ENCODE results near the gene RIMKLA.

RIMKLA gene

DNA sequence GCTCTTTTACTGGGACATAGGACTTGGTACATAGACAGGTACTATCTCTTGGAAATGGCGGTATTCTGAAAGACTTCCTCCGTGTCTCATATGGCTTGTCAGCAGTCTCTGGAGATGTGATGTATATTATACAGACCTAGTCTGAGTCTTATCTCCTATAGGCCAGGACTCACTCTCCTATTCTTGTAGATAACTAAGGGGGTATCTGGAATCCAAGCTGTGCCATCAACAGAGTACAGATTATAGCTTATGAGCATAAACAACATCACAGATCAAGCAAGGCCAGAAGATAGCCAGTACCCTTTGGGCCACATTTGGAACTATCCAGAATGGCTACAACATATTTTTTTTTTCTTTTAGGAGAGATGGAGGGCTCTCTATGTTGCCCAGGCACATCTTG, 16.1 kb upstream of the RIMKLA start:
- Histone ChIP-seq H3K4me1 (ENCODE audit: insufficient read depth, low read length, severe bottlenecking) (no peaks in the 10 kb centered on the region), H3K4me2 (ENCODE audit: low read length) (no peak overlapping the region), H2AFZ (ENCODE audit: low read length) (no peak overlapping the region), H3K4me3 (ENCODE audit: low read depth, low read length, poor library complexity, severe bottlenecking) (no peak overlapping the region), H3K9ac (ENCODE audit: low read length) (no peak overlapping the region), H3K27me3 (ENCODE audit: insufficient read depth, low read length) (peaks cover 3% of the 10 kb centered on the region; the same call in 1 of the 2 replicates), H3K27ac (ENCODE audit: low read depth, low read length, poor library complexity, severe bottlenecking) (no peak overlapping the region), H3K79me2 (ENCODE audit: insufficient read depth, low read length) (no peaks in the 10 kb centered on the region), H3K9me2 (ENCODE audit: low read depth, low read length) (no peaks in the 10 kb centered on the region), H3K36me3 (ENCODE audit: insufficient read depth, low read length) (no peaks in the 10 kb centered on the region), H4K20me1 (ENCODE audit: insufficient read depth, low read length) (no peaks in the 10 kb centered on the region), H3K9me3 (ENCODE audit: low read length) (no peaks in the 10 kb centered on the region), H3F3A (ENCODE audit: insufficient read depth, low read length) (no peaks in the 10 kb centered on the region)
- no peak for TF ChIP-seq EZH2 (IDR thresholded peaks at IDR 0.05; ENCODE audit: borderline replicate concordance, low read length)
- TF ChIP-seq, protein P1, sequence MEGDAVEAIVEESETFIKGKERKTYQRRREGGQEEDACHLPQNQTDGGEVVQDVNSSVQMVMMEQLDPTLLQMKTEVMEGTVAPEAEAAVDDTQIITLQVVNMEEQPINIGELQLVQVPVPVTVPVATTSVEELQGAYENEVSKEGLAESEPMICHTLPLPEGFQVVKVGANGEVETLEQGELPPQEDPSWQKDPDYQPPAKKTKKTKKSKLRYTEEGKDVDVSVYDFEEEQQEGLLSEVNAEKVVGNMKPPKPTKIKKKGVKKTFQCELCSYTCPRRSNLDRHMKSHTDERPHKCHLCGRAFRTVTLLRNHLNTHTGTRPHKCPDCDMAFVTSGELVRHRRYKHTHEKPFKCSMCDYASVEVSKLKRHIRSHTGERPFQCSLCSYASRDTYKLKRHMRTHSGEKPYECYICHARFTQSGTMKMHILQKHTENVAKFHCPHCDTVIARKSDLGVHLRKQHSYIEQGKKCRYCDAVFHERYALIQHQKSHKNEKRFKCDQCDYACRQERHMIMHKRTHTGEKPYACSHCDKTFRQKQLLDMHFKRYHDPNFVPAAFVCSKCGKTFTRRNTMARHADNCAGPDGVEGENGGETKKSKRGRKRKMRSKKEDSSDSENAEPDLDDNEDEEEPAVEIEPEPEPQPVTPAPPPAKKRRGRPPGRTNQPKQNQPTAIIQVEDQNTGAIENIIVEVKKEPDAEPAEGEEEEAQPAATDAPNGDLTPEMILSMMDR (IDR thresholded peaks at IDR 0.05; ENCODE audit: low read length) = no peak

DNA sequence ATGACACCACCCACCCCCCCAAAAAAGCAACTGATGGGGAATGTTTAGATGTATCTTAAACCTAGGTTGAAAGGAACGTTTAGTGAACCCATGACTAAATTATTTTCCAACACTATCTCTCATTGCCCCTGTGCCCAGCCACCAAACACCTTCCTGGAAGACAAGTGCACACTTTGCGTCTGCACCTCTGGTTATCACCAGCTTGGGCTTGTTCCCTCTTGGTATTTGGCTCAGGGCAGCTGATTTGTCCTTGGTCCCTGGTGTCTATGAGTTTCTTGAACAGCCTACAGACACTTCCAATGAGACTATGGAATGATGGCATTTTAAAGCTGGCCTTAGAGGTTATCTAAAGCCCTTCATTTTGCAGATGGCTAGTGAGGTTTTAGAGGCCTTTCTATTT, 15.5 kb upstream of the RIMKLA start:
- Histone ChIP-seq H4K20me1 (ENCODE audit: insufficient read depth, low read length) (no peaks in the 10 kb centered on the region), H3K4me2 (ENCODE audit: low read length) (no peak overlapping the region), H3K27me3 (ENCODE audit: insufficient read depth, low read length) (0 out of 2 replicates have a peak, but pooled peaks cover 3% of the 10 kb centered on the region), H3K9me2 (ENCODE audit: low read depth, low read length) (no peaks in the 10 kb centered on the region), H3K27ac (ENCODE audit: low read depth, low read length, poor library complexity, severe bottlenecking) (no peak overlapping the region), H3K9me3 (ENCODE audit: low read length) (no peaks in the 10 kb centered on the region), H2AFZ (ENCODE audit: low read length) (no peak overlapping the region), H3K9ac (ENCODE audit: low read length) (no peak overlapping the region), H3K4me3 (ENCODE audit: low read depth, low read length, poor library complexity, severe bottlenecking) (no peak overlapping the region), H3F3A (ENCODE audit: insufficient read depth, low read length) (no peaks in the 10 kb centered on the region), H3K4me1 (ENCODE audit: insufficient read depth, low read length, severe bottlenecking) (no peaks in the 10 kb centered on the region), H3K79me2 (ENCODE audit: insufficient read depth, low read length) (no peaks in the 10 kb centered on the region), H3K36me3 (ENCODE audit: insufficient read depth, low read length) (no peaks in the 10 kb centered on the region)
- no peak for TF ChIP-seq EZH2 (IDR thresholded peaks at IDR 0.05; ENCODE audit: borderline replicate concordance, low read length)
- TF ChIP-seq, protein P1 (IDR thresholded peaks at IDR 0.05; ENCODE audit: low read length) = no peak

DNA sequence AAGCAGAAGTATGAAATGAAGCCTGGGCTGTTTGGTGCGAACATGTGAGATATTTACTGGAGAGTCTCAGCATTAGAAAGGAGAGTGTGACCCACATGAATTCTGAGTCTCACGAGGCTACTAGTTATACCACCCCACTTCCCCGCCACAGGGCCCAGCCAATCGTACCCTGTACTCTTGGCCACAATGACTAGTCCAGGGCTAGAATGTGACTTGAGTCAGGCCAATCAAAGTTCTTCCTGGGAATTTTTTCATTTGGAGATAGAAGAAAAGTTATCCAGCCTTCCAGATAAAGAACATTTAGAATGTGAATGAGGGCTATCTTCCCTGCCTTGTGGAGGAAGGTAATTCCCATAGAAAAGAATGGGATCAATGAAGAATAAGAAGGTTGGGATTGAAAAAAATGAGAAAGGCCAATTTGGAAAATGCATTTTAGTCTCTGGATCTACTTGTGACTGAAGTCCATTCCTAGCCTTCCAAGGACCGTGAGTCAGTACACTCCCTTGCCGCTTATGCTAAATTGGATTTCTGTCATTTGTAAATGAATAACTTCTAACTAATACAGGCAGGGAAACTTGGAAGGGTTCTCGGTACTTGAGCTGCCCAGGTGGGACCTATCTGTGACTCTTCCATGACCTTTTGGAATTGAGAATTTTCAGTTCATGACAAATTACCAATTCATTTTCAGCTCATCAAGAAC, 12.3 kb upstream of the RIMKLA start:
- H3K79me2 ChIP-seq (ENCODE audit: insufficient read depth, low read length) = no peaks in the 10 kb centered on the region
- no peaks in the 10 kb centered on the region for H3K36me3 ChIP-seq (ENCODE audit: insufficient read depth, low read length)
- no peak for TF ChIP-seq EZH2 (IDR thresholded peaks at IDR 0.05; ENCODE audit: borderline replicate concordance, low read length)
- no peak overlapping the region for H2AFZ ChIP-seq (ENCODE audit: low read length)
- no peaks in the 10 kb centered on the region for H3K4me1 ChIP-seq (ENCODE audit: insufficient read depth, low read length, severe bottlenecking)
- H3K9me2 ChIP-seq (ENCODE audit: low read depth, low read length) = no peaks in the 10 kb centered on the region
- no peak overlapping the region for H3K27ac ChIP-seq (ENCODE audit: low read depth, low read length, poor library complexity, severe bottlenecking)
- H3K27me3 ChIP-seq (ENCODE audit: insufficient read depth, low read length) = no peaks in the 10 kb centered on the region
- no peaks in the 10 kb centered on the region for H3F3A ChIP-seq (ENCODE audit: insufficient read depth, low read length)
- H4K20me1 ChIP-seq (ENCODE audit: insufficient read depth, low read length) = no peaks in the 10 kb centered on the region
- H3K4me3 ChIP-seq (ENCODE audit: low read depth, low read length, poor library complexity, severe bottlenecking) = no peak overlapping the region
- no peak overlapping the region for H3K9ac ChIP-seq (ENCODE audit: low read length)
- no peak overlapping the region for H3K4me2 ChIP-seq (ENCODE audit: low read length)
- no peaks in the 10 kb centered on the region for H3K9me3 ChIP-seq (ENCODE audit: low read length)

DNA sequence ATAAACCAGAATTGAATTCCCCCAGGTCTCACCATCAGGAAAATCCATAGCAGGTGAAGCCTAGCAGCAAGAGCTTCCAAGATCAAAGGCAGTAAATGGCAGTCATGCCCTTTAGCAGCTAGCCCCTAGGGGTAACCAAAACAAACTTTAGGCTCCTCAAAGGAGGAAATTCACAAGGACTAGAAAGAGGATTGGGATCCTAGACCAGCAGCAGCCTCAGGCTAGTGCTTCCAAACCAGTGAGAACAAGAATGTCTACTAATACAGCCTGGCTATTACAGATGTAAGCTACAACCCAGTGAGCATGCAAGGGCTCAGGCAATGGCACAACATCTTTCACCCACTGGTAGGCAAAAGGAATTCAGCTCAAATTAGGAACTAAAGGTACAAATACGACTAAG, 11.1 kb upstream of the RIMKLA start:
- H2AFZ ChIP-seq (ENCODE audit: low read length) = no peak overlapping the region
- H3K9me2 ChIP-seq (ENCODE audit: low read depth, low read length) = no peaks in the 10 kb centered on the region
- no peaks in the 10 kb centered on the region for H3F3A ChIP-seq (ENCODE audit: insufficient read depth, low read length)
- H3K36me3 ChIP-seq (ENCODE audit: insufficient read depth, low read length) = no peaks in the 10 kb centered on the region
- H3K27ac ChIP-seq (ENCODE audit: low read depth, low read length, poor library complexity, severe bottlenecking) = no peak overlapping the region
- no peak overlapping the region for H3K4me3 ChIP-seq (ENCODE audit: low read depth, low read length, poor library complexity, severe bottlenecking)
- TF ChIP-seq EZH2 (IDR thresholded peaks at IDR 0.05; ENCODE audit: borderline replicate concordance, low read length) = no peak
- TF ChIP-seq, protein P1 (IDR thresholded peaks at IDR 0.05; ENCODE audit: low read length) = no peak
- no peaks in the 10 kb centered on the region for H3K79me2 ChIP-seq (ENCODE audit: insufficient read depth, low read length)
- no peaks in the 10 kb centered on the region for H3K4me1 ChIP-seq (ENCODE audit: insufficient read depth, low read length, severe bottlenecking)
- H3K9ac ChIP-seq (ENCODE audit: low read length) = no peak overlapping the region
- H3K27me3 ChIP-seq (ENCODE audit: insufficient read depth, low read length) = no peaks in the 10 kb centered on the region
- no peak overlapping the region for H3K4me2 ChIP-seq (ENCODE audit: low read length)
- H4K20me1 ChIP-seq (ENCODE audit: insufficient read depth, low read length) = no peaks in the 10 kb centered on the region
- no peaks in the 10 kb centered on the region for H3K9me3 ChIP-seq (ENCODE audit: low read length)

Data from OCI-LY1 (cell line).